Smooth muscle cell (in vitro differentiated cells): Measurements from ENCODE around the gene DAPP1. TPM values are rescaled to one million over a fixed set of nuclear protein-coding genes. Genes with fewer than 3 reads are reported as not detected.

Source experiments
- DNase-seq: peaks from one replicate; lab custom pipeline; 2025; ENCODE audit not compliant: unreplicated experiment; lab: John Stamatoyannopoulos, UW
- H2AFZ ChIP-seq: fragments of 200-600 bp; sonication (generic); 2 replicates; pipeline ENCODE4 v1.6.0; 2016; ENCODE audit warnings: antibody characterized with exemption, low read depth, mild to moderate bottlenecking
- H3F3A ChIP-seq: fragments of 200-600 bp; sonication (generic); 2 replicates; pipeline ENCODE4 v1.6.0; 2017; ENCODE audit warnings: antibody characterized with exemption, low read depth
- H3K27ac ChIP-seq: fragments of 200-600 bp; sonication (generic); 2 replicates; pipeline ENCODE4 v1.5.1; 2016; ENCODE audit warnings: low read depth, mild to moderate bottlenecking
- H3K27me3 ChIP-seq: fragments of 200-600 bp; sonication (generic); 2 replicates; pipeline ENCODE4 v1.6.1; 2016; ENCODE audit warnings: low read depth, mild to moderate bottlenecking
- H3K36me3 ChIP-seq: fragments of 200-600 bp; sonication (generic); 2 replicates; pipeline ENCODE4 v1.5.1; 2016; ENCODE audit warnings: low read depth
- H3K4me1 ChIP-seq: fragments of 200-600 bp; sonication (generic); 2 replicates; pipeline ENCODE4 v1.5.1; 2016; ENCODE audit warnings: low read depth
- H3K4me2 ChIP-seq: fragments of 200-600 bp; sonication (generic); 2 replicates; pipeline ENCODE4 v1.6.0; 2016; ENCODE audit warnings: mild to moderate bottlenecking
- H3K4me3 ChIP-seq: fragments of 200-600 bp; sonication (generic); 2 replicates; pipeline ENCODE4 v1.5.1; 2016; ENCODE audit warnings: mild to moderate bottlenecking
- H3K79me2 ChIP-seq: fragments of 200-600 bp; sonication (generic); 2 replicates; pipeline ENCODE4 v1.6.0; 2016; ENCODE audit warnings: low read depth, mild to moderate bottlenecking
- H3K9ac ChIP-seq: fragments of 200-600 bp; sonication (generic); 2 replicates; pipeline ENCODE4 v1.6.0; 2016; ENCODE audit warnings: low read depth
- H3K9me3 ChIP-seq: fragments of 200-600 bp; sonication (generic); replicated peaks from 2 replicates; pipeline ENCODE4 v1.5.1; 2016; ENCODE audit warnings: low read depth
- H4K20me1 ChIP-seq: fragments of 200-600 bp; sonication (generic); 2 replicates; pipeline ENCODE4 v1.6.0; 2016; ENCODE audit warnings: low read depth
- CTCF ChIP-seq: fragments of 200-600 bp; sonication (generic); IDR thresholded peaks from 2 replicates; pipeline ENCODE4 v1.5.1; 2017; ENCODE audit warnings: borderline replicate concordance, mild to moderate bottlenecking, antibody characterized with exemption; ENCODE audit not compliant: insufficient read depth, poor library complexity, severe bottlenecking
- WGBS: methylation state at CpG from one replicate; pipeline ENCODE4 v1.1.7; 2016; ENCODE audit warnings: low lambda C conversion rate; 5-methylcytosine and 5-hydroxymethylcytosine counted together
- polyA plus RNA-seq: library from polyadenylated mRNA; unstranded; fragments of >200 nt; fragmentation: Nextera tagmentation; extraction: Ambion mirVana; gene quantifications from 2 replicates; pipeline ENCODE4 v1.2.1, GENCODE V29; 2016
- total RNA-seq: library from RNA; depleted of rRNA; stranded (reverse); fragments of >200 nt; gene quantifications from 2 replicates; pipeline ENCODE4 v1.2.3, GENCODE V29; 2014

DAPP1 gene
- total and polyA plus RNA-seq, 2 experiments from 2014 or later, result 1.0 to 7.9 TPM

- peaks cover 4% of the 10 kb centered on the region for H3F3A ChIP-seq
- TF ChIP-seq CTCF, result no peak
- no peak overlapping the region for H3K27ac ChIP-seq
- H3K27me3 ChIP-seq, result no peaks in the 10 kb centered on the region
- H4K20me1 ChIP-seq, result peaks cover 18% of the 10 kb centered on the region
- H3K4me3 ChIP-seq, result no peak overlapping the region
- DNase-seq, result no peak
- H2AFZ ChIP-seq, result no peak overlapping the region
- H3K4me2 ChIP-seq, result no peak overlapping the region
- no peaks in the 10 kb centered on the region for H3K9me3 ChIP-seq
- no peak overlapping the region for H3K9ac ChIP-seq
- H3K79me2 ChIP-seq, result peaks cover 32% of the 10 kb centered on the region
- H3K4me1 ChIP-seq, result no peaks in the 10 kb centered on the region
- H3K36me3 ChIP-seq, result peaks cover 21% of the 10 kb centered on the region
Observed at GRCh38 chr4:99885687-99886086, 69.1 kb downstream of the DAPP1 start.

GRCh38 chr4:99886146-99886545, 69.5 kb downstream of the DAPP1 start:
- Histone ChIP-seq H3K9ac (no peak overlapping the region), H3K36me3 (peaks cover 19% of the 10 kb centered on the region), H3K79me2 (peaks cover 36% of the 10 kb centered on the region), H3K9me3 (no peaks in the 10 kb centered on the region), H3K4me1 (no peaks in the 10 kb centered on the region), H3F3A (peaks cover 4% of the 10 kb centered on the region), H2AFZ (no peak overlapping the region), H3K4me2 (no peak overlapping the region), H4K20me1 (peaks cover 19% of the 10 kb centered on the region), H3K4me3 (no peak overlapping the region), H3K27ac (no peak overlapping the region), H3K27me3 (no peaks in the 10 kb centered on the region)
- DNase-seq, result no peak
- WGBS, result 67% methylated on average over 4 of the region's 4 CpGs
- no peak for TF ChIP-seq CTCF

- H2AFZ ChIP-seq, result no peak overlapping the region
- H3F3A ChIP-seq, result peaks cover 4% of the 10 kb centered on the region
- H3K9me3 ChIP-seq, result no peaks in the 10 kb centered on the region
- H3K9ac ChIP-seq, result no peak overlapping the region
- DNase-seq, result no peak
- no peaks in the 10 kb centered on the region for H3K27me3 ChIP-seq
- TF ChIP-seq CTCF, result no peak
- H3K4me3 ChIP-seq, result no peak overlapping the region
- no peaks in the 10 kb centered on the region for H3K4me1 ChIP-seq
- H3K27ac ChIP-seq, result peak overlapping the region; percentile 12
- 39% methylated on average over 5 of the region's 5 CpGs for WGBS
- peaks cover 11% of the 10 kb centered on the region for H3K36me3 ChIP-seq
- H3K4me2 ChIP-seq, result no peak overlapping the region
- peaks cover 53% of the 10 kb centered on the region for H3K79me2 ChIP-seq
- H4K20me1 ChIP-seq, result peaks cover 22% of the 10 kb centered on the region
Observed at GRCh38 chr4:99887837-99888236, 71.2 kb downstream of the DAPP1 start.

- no peaks in the 10 kb centered on the region for H3K36me3 ChIP-seq
- no peak overlapping the region for H3K9ac ChIP-seq
- WGBS, result 95% methylated on average over 2 of the region's 2 CpGs
- no peak overlapping the region for H3K4me2 ChIP-seq
- H3K9me3 ChIP-seq, result no peaks in the 10 kb centered on the region
- DNase-seq, result no peak
- TF ChIP-seq CTCF, result no peak
- peaks cover 22% of the 10 kb centered on the region for H4K20me1 ChIP-seq
- peaks cover 10% of the 10 kb centered on the region for H3K4me1 ChIP-seq
- no peak overlapping the region for H3K27ac ChIP-seq
- H2AFZ ChIP-seq, result no peak overlapping the region
- no peak overlapping the region for H3K4me3 ChIP-seq
- H3K27me3 ChIP-seq, result no peaks in the 10 kb centered on the region
- H3F3A ChIP-seq, result peaks cover 17% of the 10 kb centered on the region
- H3K79me2 ChIP-seq, result peaks cover 65% of the 10 kb centered on the region
Observed at GRCh38 chr4:99891351-99891750, 74.7 kb downstream of the DAPP1 start.
